ENCODE measurements around the gene OR2T34.
"Not testable (repeated sequence)": the region's sequence is repeated elsewhere in the genome, so short reads cannot be mapped to it uniquely, and the experiment has no call there.

DNA sequence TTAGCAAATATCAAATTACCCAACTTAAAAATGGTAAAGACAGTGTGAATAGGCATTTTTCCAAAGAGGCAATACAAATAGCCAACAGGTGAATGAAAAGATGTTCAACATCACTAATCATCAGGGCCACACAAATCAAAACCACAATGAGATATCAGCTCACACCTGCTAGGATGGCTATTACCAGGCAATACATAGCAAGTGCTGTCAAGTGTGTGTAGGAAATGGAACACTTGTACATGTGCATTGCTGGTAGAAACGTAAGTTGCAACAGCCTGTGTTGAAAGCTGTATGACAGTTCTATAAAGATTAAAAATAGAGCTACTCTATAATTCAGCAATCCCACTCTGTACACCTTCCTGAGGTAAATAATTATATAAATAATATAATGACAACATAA is 2.5 kb downstream of the OR2T34 start:
- TF ChIP-seq, protein P1, sequence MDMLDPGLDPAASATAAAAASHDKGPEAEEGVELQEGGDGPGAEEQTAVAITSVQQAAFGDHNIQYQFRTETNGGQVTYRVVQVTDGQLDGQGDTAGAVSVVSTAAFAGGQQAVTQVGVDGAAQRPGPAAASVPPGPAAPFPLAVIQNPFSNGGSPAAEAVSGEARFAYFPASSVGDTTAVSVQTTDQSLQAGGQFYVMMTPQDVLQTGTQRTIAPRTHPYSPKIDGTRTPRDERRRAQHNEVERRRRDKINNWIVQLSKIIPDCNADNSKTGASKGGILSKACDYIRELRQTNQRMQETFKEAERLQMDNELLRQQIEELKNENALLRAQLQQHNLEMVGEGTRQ (IDR thresholded peaks at IDR 0.05; ENCODE audit: low read depth, low read length), result not testable (repeated sequence)
- TF ChIP-seq, protein P2, sequence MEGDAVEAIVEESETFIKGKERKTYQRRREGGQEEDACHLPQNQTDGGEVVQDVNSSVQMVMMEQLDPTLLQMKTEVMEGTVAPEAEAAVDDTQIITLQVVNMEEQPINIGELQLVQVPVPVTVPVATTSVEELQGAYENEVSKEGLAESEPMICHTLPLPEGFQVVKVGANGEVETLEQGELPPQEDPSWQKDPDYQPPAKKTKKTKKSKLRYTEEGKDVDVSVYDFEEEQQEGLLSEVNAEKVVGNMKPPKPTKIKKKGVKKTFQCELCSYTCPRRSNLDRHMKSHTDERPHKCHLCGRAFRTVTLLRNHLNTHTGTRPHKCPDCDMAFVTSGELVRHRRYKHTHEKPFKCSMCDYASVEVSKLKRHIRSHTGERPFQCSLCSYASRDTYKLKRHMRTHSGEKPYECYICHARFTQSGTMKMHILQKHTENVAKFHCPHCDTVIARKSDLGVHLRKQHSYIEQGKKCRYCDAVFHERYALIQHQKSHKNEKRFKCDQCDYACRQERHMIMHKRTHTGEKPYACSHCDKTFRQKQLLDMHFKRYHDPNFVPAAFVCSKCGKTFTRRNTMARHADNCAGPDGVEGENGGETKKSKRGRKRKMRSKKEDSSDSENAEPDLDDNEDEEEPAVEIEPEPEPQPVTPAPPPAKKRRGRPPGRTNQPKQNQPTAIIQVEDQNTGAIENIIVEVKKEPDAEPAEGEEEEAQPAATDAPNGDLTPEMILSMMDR (conservative IDR thresholded peaks at IDR 0.05; ENCODE audit: low read depth, low read length), result not testable (repeated sequence)
- TF ChIP-seq POLR2A (IDR thresholded peaks at IDR 0.05; ENCODE audit: low read depth, low read length); RAD21 (IDR thresholded peaks at IDR 0.05; ENCODE audit: low read length); MAZ (IDR thresholded peaks at IDR 0.05; ENCODE audit: borderline replicate concordance, low read depth, low read length); MAFK (IDR thresholded peaks at IDR 0.05; ENCODE audit: low read depth, low read length): not testable (repeated sequence)
